Sigmoid colon (tissue), 7 donors: Measurements from ENCODE around the gene USH2A. TPM values are rescaled to one million over a fixed set of nuclear protein-coding genes. Genes with fewer than 3 reads are reported as not detected.

ENCODE experiments used
- DNase-seq: peaks from one replicate; pipeline ENCODE4 v3.0.0-alpha.2; 2019
- H3K27ac ChIP-seq, 4 donors: fragments of 200-600 bp; sonication (generic); one replicate each; pipeline ENCODE4 v1.5.1; 2016 to 2019; ENCODE audit warnings: mild to moderate bottlenecking in 1 of 4
- H3K27me3 ChIP-seq, 3 donors: fragments of 200-600 bp; sonication (generic); one replicate each; pipeline ENCODE4 v1.5.1; 2019; ENCODE audit warnings: mild to moderate bottlenecking in 1 of 3
- H3K36me3 ChIP-seq, 4 donors: fragments of 200-600 bp; sonication (generic); one replicate each; pipeline ENCODE4 v1.5.1; 2016 to 2019
- H3K4me1 ChIP-seq, 4 donors: fragments of 200-600 bp; sonication (generic); one replicate each; pipeline ENCODE4 v1.5.1; 2017 to 2019
- H3K4me3 ChIP-seq, 4 donors: fragments of 200-600 bp; sonication (generic); one replicate each; pipeline ENCODE4 v1.5.1; 2017 to 2019; ENCODE audit warnings: mild to moderate bottlenecking in 2 of 4, moderate library complexity in 1 of 4
- H3K9me3 ChIP-seq, 4 donors: fragments of 200-600 bp in 3 of 4; sonication (generic) in 3 of 4; one replicate each; pipeline versions ENCODE4 v1.5.1 to v1.6.1; 2013 to 2019
- CTCF ChIP-seq, 4 experiments: fragments of 450-650 bp in 3 of 4; fragments of 200-600 bp in 1 of 4; IDR thresholded peaks; one replicate each; pipeline ENCODE4 v1.5.1; 2016 to 2019; ENCODE audit warnings: antibody characterized with exemption in 4 of 4, mild to moderate bottlenecking in 3 of 4, moderate library complexity in 2 of 4
- EP300 ChIP-seq, 4 donors: sonication (generic); formaldehyde crosslinking; IDR thresholded peaks; one replicate each; pipeline ENCODE4 v1.6.1; 2017; ENCODE audit warnings: antibody characterized with exemption in 4 of 4
- POLR2A ChIP-seq, 2 donors: fragments of 450-650 bp; IDR thresholded peaks; one replicate each; pipeline ENCODE4 v1.6.1; 2016; ENCODE audit warnings: antibody characterized with exemption in 2 of 2, mild to moderate bottlenecking in 2 of 2, moderate library complexity in 2 of 2
- POLR2AphosphoS5 ChIP-seq, 4 donors: sonication (generic); formaldehyde crosslinking; IDR thresholded peaks; one replicate each; pipeline ENCODE4 v1.6.1; 2017; ENCODE audit warnings: antibody characterized with exemption in 4 of 4
- WGBS, 2 donors: extraction: QIAGEN DNeasy Blood & Tissue Kit; methylation state at CpG; one replicate each; pipeline ENCODE4 v1.1.7; 2013; 5-methylcytosine and 5-hydroxymethylcytosine counted together
- intact Hi-C: fragments of 100-400 bp; cut with DNase I; formaldehyde crosslinking; loops from one replicate; pipeline ENCODE4 v1.15.1; 2023
- polyA plus RNA-seq, 3 donors: library from polyadenylated mRNA; stranded (reverse); fragments of 200-250 nt; gene quantifications; one replicate each; pipeline ENCODE4 v1.2.3, GENCODE V29; 2013
- total RNA-seq, 4 donors: library from RNA; depleted of rRNA; stranded (reverse); fragments of >200 nt; gene quantifications; one replicate each; pipeline ENCODE4 v1.1.0, GENCODE V29; 2016
- donor health status: healthy with polysubstance abuse.
- donor health status: Bipolar disorder and iron deficiency.
- donor health status: healthy.

The USH2A gene
- total and polyA plus RNA-seq, 7 donors = under 0.01 TPM; not detected in 6

GRCh38 chr1:215877452-215877951 is 545.7 kb downstream of the USH2A start:
- intact Hi-C loops = no loop called here
- TF ChIP-seq POLR2A (IDR thresholded peaks at IDR 0.05) (no peak), CTCF (IDR thresholded peaks at IDR 0.05) (no peak), EP300 (IDR thresholded peaks at IDR 0.05) (no peak), POLR2AphosphoS5 (IDR thresholded peaks at IDR 0.05) (no peak)
- no peak overlapping the region for H3K27ac ChIP-seq
- WGBS, 2 donors = 19 to 72% methylated on average over 5 of the region's 5 CpGs
- H3K4me3 ChIP-seq = no peak overlapping the region
- H3K27me3 ChIP-seq = no peaks in the 10 kb centered on the region
- no peaks in the 10 kb centered on the region for H3K4me1 ChIP-seq
- no peak for DNase-seq
- H3K9me3 ChIP-seq = no peaks in the 10 kb centered on the region
- H3K36me3 ChIP-seq = no peaks in the 10 kb centered on the region

- intact Hi-C loops = no loop called here
- no peaks in the 10 kb centered on the region for H3K36me3 ChIP-seq
- DNase-seq = no peak
- no peak overlapping the region for H3K27ac ChIP-seq
- no peaks in the 10 kb centered on the region for H3K9me3 ChIP-seq
- no peaks in the 10 kb centered on the region for H3K27me3 ChIP-seq
- 83 to 86% methylated on average over 1 of the region's 1 CpG for WGBS, 2 donors
- TF ChIP-seq POLR2A (IDR thresholded peaks at IDR 0.05) (no peak), POLR2AphosphoS5 (IDR thresholded peaks at IDR 0.05) (no peak), EP300 (IDR thresholded peaks at IDR 0.05) (no peak), CTCF (IDR thresholded peaks at IDR 0.05) (no peak)
- H3K4me1 ChIP-seq = no peaks in the 10 kb centered on the region
- no peak overlapping the region for H3K4me3 ChIP-seq
Observed at GRCh38 chr1:215875712-215876111, 547.5 kb downstream of the USH2A start.

GRCh38 chr1:215875236-215875635 is 548.0 kb downstream of the USH2A start:
- WGBS, 2 donors = 62 to 78% methylated on average over 3 of the region's 3 CpGs
- no peaks in the 10 kb centered on the region for H3K36me3 ChIP-seq
- no peaks in the 10 kb centered on the region for H3K4me1 ChIP-seq
- no peaks in the 10 kb centered on the region for H3K27me3 ChIP-seq
- TF ChIP-seq POLR2A (IDR thresholded peaks at IDR 0.05) (no peak), CTCF (IDR thresholded peaks at IDR 0.05) (no peak), EP300 (IDR thresholded peaks at IDR 0.05) (no peak), POLR2AphosphoS5 (IDR thresholded peaks at IDR 0.05) (no peak)
- H3K9me3 ChIP-seq = no peaks in the 10 kb centered on the region
- H3K27ac ChIP-seq = no peak overlapping the region
- no peak overlapping the region for H3K4me3 ChIP-seq
- DNase-seq = no peak
- intact Hi-C loops = no loop called here

GRCh38 chr1:215872658-215873057 is 550.6 kb downstream of the USH2A start:
- H3K36me3 ChIP-seq = no peaks in the 10 kb centered on the region
- TF ChIP-seq POLR2AphosphoS5 (IDR thresholded peaks at IDR 0.05) (no peak), CTCF (IDR thresholded peaks at IDR 0.05) (no peak), EP300 (IDR thresholded peaks at IDR 0.05) (no peak), POLR2A (IDR thresholded peaks at IDR 0.05) (no peak)
- intact Hi-C loops = no loop called here
- no peaks in the 10 kb centered on the region for H3K9me3 ChIP-seq
- DNase-seq = no peak
- no peaks in the 10 kb centered on the region for H3K4me1 ChIP-seq
- no peak overlapping the region for H3K4me3 ChIP-seq
- no peak overlapping the region for H3K27ac ChIP-seq
- WGBS, 2 donors = 46 to 70% methylated on average over 3 of the region's 3 CpGs
- no peaks in the 10 kb centered on the region for H3K27me3 ChIP-seq

- intact Hi-C loops = no loop called here
- H3K27ac ChIP-seq = no peak overlapping the region
- no peak overlapping the region for H3K4me3 ChIP-seq
- TF ChIP-seq POLR2A (IDR thresholded peaks at IDR 0.05) (no peak), EP300 (IDR thresholded peaks at IDR 0.05) (no peak), POLR2AphosphoS5 (IDR thresholded peaks at IDR 0.05) (no peak), CTCF (IDR thresholded peaks at IDR 0.05) (no peak)
- DNase-seq = no peak
- no peaks in the 10 kb centered on the region for H3K36me3 ChIP-seq
- 42 to 66% methylated on average over 1 of the region's 1 CpG for WGBS, 2 donors
- H3K4me1 ChIP-seq = no peaks in the 10 kb centered on the region
- no peaks in the 10 kb centered on the region for H3K9me3 ChIP-seq
- no peaks in the 10 kb centered on the region for H3K27me3 ChIP-seq
Observed at GRCh38 chr1:215868500-215868899, 554.7 kb downstream of the USH2A start.
